Stimulated activated CD8-positive, alpha-beta memory T cell treated with anti-CD3 and anti-CD28 coated beads, Interleukin-4, amount 100 ng/mL, for 48 hours (primary cell): ENCODE measurements around the gene TBC1D5.
"Not testable (repeated sequence)": the region's sequence is repeated elsewhere in the genome, so short reads cannot be mapped to it uniquely, and the experiment has no call there.

Experiments used
- DNase-seq: peaks from one replicate; pipeline ENCODE4 v3.0.0-alpha.2; 2020

The TBC1D5 gene

DNA sequence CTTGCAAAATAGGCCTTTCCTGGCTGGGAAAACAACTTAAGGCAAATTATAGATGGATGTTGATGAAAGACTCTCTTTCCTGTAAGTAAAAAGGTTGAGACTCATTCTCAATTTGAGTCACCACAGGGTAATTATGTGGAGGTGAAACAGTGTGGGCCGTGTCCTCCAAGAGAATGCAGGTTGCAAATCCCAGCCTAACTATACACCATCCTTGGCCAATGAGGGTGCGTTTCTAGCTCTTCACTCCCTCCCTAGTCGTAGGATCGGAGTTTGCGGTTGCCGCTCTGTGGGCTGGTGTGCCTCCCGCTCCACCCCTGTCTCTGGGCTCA is 597.8 kb downstream of the TBC1D5 start:
- no peak for DNase-seq

- DNase-seq, result no peak
Observed at GRCh38 chr3:17143893-17144664, 598.4 kb downstream of the TBC1D5 start.

- DNase-seq, result no peak
Observed at GRCh38 chr3:17142516-17142915, 599.9 kb downstream of the TBC1D5 start.

GRCh38 chr3:17141699-17142098 is 600.7 kb downstream of the TBC1D5 start:
- no peak for DNase-seq

DNA sequence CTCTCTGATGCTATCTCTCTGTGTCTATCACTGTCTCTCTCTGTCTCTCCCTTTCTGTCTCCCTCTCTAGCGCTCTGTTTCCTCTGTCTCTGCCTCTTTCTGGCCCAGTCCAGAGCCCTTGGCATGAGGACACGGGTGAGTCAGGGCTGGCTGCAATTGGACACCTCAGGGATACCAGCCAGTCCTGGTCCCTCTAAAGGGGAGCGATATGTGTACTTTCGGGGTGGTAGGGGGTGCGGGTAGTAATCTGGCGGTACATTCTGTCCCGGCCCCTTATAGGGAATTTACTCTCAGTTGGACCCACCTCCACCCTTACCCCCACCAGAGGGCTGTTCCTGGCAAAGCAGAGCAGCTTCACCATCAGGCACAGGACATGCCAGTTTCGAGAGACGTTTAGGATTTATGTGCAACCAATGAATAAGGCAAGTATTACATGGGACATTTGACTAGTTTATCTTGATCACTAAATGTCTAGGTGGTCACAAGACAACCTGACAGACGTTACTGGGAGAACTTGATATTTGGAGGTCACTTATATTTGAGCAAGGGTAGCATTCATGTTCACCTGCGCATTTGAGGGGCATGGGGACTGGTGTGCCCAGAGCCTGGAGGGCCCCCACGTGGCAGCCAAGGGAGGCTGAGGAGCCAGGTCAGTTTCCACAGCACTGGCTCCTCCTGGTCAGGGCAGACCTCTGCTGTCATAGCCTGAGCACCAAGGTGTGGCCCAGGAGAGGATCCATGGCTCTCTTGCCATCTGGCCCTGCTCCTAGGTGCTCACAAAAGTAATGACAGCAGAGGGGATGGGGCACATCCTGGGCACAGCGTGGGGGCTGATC is 601.5 kb downstream of the TBC1D5 start:
- no peak for DNase-seq

DNA sequence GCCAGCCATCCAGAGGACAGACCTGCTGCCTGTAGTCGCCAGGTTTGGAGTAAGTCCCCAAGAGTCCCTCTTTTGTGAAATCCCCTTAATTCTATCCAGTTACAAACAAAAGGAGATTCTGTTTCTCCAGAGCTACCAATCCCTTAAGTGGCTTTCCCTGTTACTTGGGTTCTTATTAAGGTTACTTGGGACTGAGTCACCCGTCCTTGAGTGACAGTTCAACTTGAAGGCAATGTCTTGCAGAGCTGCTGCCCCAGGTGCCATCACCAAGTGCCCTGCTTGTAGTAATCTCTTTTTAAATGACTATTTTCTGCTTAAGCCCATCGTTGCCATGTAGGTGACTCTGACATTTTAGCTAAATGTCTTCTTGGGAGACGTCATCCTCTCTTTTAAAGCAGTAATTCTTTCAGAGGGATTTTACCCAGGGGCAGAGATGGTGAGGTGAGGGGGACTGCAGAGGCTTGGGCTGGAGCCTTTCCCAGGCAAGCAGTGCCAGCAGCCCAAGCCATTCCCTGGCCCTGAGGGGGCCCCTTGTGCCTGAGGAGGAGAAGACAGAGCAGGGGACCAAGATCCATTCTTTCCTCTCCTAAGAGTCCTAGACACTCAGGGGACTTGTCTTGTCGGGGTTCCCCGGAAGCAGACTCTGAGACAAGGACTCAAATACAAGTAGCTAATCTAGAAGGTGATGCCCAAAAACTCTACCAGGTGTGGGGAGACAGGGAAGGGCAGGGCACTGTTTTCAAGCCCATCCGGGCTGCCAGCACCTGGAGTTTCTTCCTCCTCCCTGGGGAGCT is 604.0 kb downstream of the TBC1D5 start:
- DNase-seq, result no peak

DNA sequence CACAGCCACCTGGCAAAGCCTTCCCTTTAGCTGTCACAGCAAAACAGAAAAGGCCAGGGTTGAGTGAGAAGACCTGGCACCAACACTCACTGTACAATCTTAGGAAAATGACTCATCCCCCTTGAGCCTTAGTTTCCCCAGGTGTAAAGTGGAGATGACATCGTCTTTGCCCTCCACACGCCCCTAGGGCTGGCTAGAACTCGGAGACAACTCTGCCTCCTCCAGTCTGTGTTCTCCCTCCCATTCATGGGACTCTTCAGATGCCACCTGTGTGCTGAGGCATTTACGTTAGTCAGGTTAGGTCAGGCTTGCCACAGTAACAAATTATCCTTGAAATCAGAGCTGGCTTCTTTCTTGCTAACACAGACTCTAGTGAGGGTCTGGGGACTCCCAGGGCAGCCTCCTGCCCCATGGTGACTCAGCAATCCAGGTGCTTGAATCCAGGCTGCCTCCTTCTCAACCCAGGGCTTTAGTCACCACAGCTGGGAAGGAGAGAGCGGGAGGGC is 605.1 kb downstream of the TBC1D5 start:
- no peak for DNase-seq

DNA sequence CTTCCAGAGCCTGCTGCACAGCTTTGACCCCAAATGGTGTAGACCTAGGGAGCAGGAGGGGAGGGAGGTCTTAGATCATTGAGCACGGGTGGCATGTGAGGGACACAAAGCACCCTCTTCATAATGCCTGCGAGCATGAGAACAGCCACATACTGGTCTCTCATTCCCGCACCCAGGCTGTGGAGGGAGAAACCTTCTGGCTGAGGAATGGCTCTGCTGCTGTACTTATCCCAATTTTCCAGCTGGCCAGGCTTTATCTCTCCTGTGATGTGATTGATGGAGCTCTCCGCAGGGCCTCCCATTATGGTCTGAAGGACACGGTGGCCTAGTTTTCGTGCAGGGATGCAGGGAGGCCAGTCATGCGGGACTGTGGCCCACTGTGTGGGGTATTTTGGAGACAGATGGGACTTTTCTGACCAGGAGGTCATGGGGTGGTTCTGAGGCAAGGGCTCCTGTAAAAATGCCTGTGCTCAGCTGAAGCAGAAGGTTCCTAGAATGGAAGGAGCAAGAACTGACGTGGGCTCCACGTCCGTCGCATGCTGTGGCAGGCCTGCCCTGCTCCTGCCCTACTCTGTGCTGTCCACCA is 606.2 kb downstream of the TBC1D5 start:
- no peak for DNase-seq

- no peak for DNase-seq
Observed at GRCh38 chr3:17135696-17136095, 606.7 kb downstream of the TBC1D5 start.

DNA sequence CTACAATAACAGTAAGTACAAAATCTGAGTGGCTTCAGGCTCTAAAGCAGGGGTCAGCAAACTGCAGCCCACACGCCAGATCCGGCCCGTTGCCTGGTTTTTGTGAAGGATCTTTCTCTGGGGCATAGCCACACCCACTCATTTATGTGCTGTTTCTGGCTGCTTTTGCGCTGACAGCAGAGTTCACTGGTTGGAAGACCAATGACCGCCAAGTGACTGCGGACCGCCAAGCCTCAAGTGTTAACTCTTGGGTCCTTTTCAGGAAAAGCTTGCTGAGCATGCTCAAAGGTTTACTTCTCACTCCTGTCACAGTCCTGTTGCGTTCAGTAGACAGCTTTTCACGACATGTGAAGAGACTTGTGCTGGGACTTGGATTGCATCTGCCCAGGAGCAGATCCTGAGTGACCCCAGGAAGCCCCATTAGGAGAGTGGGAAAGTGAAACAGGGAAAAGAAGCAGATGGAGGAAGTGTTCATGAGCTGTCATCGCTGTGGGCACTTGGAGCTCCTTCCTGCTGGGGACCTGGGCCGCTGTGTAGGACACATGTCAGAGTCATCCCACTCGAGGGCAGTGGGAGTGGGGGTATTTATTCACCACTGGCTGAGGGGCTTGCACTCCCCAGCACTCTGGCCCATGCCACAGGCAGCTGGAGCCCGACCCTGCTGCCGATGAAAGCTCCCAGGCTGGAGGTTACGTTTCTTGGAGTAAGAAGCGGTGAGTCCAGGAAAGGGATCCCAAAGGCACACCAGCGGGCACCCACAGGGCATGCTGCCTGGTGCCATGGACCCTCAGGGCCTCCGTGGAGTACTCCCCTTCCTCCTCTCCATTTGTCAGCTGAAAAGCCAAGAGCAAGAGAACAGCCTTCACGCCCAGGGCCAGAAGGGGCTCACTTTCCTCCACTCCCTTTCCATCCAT is 608.5 kb downstream of the TBC1D5 start:
- no peak for DNase-seq

DNA sequence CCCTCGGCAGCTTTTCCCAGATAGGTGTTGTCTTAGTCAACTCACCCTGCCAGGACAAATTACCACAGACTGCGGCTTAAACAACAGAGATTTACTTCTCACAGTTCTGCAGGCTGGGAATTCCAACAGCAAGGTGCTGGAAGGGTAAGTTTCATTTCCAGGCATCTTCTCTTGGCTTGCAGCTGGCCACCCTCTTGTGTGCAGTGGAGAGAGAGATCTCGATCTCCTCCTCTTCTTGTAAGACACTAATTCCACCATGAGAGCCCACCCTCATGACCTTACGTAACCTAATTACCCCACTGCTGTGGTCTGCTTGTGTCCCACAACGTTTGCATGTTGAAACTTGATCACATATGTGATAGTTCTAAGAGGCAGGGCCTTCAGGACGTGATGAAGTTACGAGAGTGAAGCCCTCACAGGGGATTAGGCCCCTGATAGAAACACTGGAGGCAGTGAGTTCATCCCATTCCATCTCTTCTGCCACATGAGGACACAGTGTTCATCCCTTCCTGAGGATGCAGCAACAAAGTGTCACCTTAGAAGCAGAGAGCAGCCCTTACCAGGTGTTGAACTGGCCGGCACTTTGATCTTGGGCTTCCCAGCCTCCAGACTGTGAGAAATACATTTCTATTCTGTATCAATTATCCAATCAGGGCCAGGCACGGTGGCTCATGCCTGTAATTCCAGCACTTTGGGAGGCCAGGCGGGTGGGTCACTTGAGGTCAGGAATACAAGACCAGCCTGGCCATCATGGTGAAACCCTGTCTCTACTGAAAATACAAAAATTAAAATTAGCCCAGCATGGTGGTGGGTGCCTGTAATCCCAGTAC is 609.9 kb downstream of the TBC1D5 start:
- peak; percentile 9 for DNase-seq

DNA sequence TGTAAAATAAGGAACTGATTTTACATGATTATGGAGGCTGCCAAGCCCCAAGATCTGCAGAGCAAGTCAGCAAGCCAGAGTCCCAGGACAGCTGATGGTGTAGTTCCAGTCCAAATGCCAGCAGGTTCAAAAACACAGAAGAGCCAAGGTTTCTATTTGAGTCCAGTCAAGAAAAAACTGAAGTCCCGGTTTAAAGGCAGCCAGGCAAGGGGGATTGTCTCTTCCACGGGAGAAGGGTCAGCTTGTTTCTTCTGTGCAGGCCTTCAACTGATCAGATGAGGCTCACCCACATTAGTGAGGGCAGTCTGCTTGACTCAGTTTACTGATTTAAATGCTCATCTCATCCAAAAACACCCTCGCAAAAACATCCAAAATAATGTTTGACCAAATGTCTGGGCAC is 611.5 kb downstream of the TBC1D5 start:
- no peak for DNase-seq

- no peak for DNase-seq
Observed at GRCh38 chr3:17129556-17129955, 612.9 kb downstream of the TBC1D5 start.

DNA sequence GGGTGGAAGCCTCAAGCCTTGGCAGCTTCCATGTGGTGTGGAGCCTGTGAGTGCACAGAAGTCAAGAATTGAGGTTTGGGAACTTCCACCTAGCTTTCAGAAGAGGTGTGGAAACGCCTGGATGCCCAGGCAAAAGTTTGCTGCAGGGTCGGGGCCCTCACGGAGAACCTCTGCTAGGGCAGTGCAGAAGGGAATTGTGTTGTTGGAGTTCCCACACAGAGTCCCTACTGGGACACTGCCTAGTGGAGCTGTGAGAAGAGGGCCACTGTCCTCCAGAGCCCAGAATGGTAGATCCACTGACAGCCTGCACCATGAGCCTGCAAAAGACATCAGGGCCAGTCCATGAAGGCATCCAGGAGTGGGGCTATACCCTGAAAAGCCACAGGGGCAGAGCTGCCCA is 613.8 kb downstream of the TBC1D5 start:
- DNase-seq, result not testable (repeated sequence)

DNA sequence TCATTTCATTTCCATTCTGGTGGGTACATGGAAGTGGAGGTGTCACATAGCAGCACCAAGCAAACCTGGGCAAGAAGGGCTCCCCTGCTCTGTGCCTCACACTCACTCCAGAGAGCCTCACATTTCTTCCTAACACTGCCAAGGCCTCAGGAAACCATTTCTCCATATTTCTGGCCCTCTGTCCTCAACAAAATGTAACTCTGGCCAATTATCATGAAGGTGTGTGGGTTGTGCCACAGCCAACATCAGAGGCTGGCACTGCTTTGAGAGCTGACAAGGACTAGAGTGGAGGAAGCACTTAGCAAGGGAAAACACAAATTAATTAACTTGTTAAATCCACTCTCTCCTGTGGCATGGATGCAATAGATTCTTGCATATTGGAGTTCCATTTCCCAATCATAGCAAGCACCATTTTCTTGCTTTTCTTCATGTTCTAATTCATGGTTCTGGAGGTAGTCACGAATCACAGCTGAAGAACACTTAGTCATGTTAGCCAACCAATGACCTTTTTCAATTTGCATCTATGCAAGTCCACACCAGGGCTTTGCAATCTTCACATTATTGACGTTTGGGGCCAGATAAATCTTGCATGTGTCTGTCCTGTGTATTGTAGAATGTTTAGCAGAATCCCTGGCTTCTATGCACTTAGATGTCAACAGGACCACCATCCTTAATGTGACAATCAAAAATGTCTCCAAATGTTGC is 616.5 kb downstream of the TBC1D5 start:
- DNase-seq, result no peak

- no peak for DNase-seq
Observed at GRCh38 chr3:17122758-17123157, 619.7 kb downstream of the TBC1D5 start.

GRCh38 chr3:17121336-17121735 is 621.1 kb downstream of the TBC1D5 start:
- DNase-seq, result no peak

DNA sequence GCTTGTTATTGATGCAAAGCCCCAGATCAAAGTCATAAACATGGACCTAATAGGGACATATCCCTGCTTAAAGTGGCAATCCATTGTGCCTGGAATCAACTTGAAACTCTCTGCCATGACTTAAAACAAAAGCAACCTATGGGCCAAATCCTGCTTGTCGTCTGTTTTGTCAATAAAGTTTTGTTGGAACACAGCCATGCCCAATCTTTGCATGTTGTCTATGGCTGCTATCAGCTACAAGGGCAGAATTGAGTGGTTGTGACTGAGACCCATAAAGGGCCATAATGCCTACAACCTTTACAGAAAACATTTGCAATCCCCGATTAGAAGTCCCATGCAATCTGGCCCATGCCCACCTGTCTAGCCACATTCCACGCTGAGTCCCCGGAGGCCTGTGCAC is 622.3 kb downstream of the TBC1D5 start:
- no peak for DNase-seq

DNA sequence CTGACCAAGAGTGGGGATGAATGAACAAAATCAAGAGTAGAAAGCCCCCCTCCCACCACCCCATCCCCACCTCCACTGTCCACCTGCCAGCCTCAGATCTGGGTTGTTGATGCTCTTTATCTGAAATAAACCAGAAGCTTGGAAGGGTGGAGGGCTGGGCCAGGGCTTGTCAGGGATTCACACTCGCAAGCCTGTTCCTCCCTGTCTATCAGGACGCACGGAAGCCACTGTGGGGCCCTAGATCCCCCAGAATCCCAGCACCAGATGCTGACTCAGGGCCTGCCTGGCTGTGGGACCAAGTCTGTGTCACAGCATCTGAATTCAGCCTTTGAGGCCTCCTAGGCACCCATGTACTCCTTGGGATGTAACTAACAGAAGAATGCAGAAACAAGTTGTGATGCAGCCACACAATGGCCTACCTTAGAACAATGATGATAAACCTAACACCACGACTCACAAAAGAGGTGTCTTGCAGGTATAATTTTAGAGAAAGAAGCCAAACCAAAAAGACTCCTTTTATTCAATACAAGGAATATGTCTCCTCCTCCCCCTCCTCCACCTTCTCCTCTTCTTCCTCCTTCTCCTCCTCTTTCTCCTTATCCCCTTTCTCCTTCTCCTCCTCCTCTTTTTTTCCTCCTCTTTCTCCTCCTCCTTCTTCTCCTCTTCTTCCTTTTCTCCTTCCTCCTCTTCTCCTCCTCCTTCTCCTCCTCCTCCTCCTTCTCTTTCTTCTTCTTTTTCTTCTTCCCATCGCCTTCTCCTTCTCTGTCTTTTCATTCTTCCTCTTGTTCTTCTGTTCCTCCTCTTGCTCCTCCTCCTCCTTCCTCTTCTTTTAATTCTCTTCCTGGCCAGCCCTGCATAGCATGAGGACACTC is 623.0 kb downstream of the TBC1D5 start:
- DNase-seq, result no peak
